Astrocyte (in vitro differentiated cells and primary cell): Measurements from ENCODE around the gene FHIT.

Experiments
- CTCF ChIP-seq: IDR thresholded peaks from 2 replicates; pipeline ENCODE4 v1.5.1; 2011; ENCODE audit warnings: low read depth, mild to moderate bottlenecking, inconsistent platforms, low read length, moderate library complexity; ENCODE audit not compliant: insufficient read depth
- EZH2 ChIP-seq: IDR thresholded peaks from 2 replicates; pipeline ENCODE4 v1.6.1; 2012; ENCODE audit warnings: mild to moderate bottlenecking, low read length, inconsistent platforms; ENCODE audit not compliant: insufficient read depth

- TF ChIP-seq CTCF (no peak), EZH2 (no peak)
Observed at GRCh38 chr3:60274098-60274497, 977.2 kb downstream of the FHIT start.
